Renal pelvis (tissue), 4 donors: ENCODE data around the gene CCDC34. TPM values are rescaled to one million over a fixed set of nuclear protein-coding genes. Genes with fewer than 3 reads are reported as not detected.

Experiments used
- DNase-seq: peaks from one replicate; pipeline ENCODE4 v3.0.0-alpha.2; 2013
- polyA plus RNA-seq, 3 donors: library from polyadenylated mRNA; unstranded; fragments of 120-200 nt; gene quantifications; one replicate each; pipeline ENCODE4 v1.2.1, GENCODE V29; 2013; ENCODE audit not compliant: insufficient read length in 3 of 3

Gene CCDC34
- polyA plus RNA-seq, 3 donors, result 26.5 to 30.9 (median 27.0) TPM

DNA sequence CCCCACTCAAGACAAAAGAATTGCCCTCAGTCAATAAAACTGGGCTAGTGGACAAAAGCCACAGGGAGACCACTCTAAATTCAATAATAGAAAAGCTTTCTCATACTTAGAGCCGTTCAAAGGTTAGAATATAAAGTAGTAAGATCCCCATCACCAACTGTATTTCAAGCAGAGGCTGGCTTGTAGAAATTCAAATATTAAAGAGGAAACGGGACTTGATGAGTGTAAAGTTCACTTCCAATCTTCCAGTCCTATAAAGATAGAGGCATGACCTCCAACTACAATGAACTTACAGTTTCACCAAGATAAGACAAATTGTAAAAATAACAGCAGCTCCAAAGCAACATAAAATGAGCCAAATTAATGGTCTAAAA lies 70.4 kb downstream of the CCDC34 start:
- no peak for DNase-seq

DNA sequence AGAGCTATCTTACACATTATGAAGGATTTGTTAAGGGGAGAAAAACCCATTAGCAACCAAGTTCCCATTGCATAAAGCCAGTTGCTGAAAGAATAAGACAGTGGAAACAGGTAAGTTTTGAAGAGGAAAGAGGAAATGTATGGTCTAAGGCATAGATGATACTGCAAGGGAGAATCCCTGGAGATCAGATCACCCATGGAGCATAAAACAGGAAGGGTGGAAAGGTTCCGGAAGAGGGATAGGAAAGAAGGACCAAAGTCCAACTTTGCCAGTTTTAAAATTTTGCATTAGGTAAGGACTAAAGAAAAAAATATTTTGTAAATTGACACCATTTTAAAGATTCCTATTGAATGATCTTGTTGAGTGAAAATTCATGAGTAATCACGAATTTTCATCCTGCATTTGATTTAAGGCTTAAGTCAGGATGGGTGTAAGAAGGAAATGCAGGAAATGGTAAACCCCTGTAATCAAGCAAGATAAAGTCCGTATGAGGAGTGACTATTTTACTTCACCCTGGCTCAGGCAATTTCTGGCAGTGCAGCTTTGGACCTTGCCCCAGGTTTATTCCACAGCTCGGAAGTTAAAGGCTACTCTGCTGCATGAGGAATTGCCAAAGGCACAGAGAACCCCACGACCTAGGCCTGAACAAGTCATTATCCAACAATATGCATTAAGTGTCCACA lies 70.9 kb downstream of the CCDC34 start:
- DNase-seq, result no peak

DNA sequence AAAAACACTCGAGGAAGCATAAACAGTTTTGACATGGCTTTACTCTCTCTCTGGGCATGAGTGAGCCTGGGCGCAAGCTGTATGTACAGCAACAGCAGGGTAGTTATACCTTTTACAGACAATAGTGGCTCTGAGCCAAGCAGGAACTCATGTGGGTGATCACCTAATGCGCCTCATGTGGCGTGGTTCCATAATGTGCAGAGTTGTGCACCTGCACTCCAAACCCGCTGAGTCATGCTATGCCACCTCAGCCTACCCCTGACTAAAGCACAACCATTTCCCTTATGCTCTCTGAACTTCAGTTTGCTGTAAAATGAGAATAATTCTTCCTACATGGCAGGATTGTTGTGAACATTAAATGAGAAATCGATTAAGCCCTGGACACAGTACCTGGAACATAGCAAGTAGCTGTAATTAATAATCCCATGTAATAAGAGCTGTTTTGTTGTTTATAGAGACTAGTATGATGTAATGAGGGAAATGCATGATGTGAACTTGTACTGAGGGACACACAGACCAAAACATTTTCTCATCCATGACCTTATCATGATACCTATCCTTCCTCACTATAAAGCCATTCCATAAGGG lies 71.6 kb downstream of the CCDC34 start:
- DNase-seq, result no peak

DNA sequence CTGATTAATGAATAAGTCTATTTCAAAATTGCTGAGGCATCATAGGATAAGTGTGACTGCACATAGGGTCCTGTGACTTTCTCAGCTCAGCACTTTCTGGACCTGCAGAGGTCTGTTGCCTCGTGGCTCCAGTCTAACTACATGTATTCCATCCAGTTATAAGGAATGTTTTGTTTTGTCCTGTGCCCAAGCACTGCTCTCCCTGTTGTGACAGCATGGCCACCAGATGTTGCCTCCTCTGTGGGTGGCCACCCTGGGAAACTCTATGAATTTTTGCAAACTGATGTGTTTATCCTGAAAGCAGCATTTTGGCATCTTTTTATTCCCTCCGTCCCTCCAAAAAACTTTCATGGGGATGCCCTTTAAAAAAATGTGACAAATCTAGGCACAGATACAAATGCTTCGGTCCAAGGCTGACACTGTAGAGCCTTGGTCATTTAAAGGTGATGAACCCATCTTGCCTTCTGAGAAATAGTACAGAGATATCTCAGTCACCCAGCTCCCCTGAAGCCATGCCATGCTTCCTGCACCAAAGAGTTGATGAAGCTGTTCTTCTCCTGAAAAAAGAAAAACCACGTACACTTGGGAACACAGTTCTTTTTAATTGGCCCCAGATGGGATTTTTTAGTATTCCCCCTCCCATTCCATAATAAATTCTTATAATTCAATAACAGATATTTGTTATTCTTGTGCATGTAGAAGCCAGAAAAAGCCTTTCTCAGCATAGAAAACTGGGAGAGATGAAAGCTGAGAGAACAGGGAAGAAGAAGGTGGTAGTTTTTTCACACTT lies 72.6 kb downstream of the CCDC34 start:
- DNase-seq, result no peak

Other genes starting within 250 kb of the CCDC34 start
- gene LGR4, start 109.6 kb upstream of the CCDC34 start, polyA plus RNA-seq, result 100 to 1,000 TPM; 110 to 153 (median 134) TPM
- gene LIN7C, start 143.6 kb upstream of the CCDC34 start, polyA plus RNA-seq, result 10 to 100 TPM; 17.7 to 28.7 (median 24.2) TPM